RWPE1 (cell line): ENCODE data around the gene CDK14.

ENCODE experiments used
- CTCF ChIA-PET: fragments of 350-600 bp; sonication (Branson Sonifier 250); formaldehyde crosslinking; extraction: SDS; loops from one replicate; lab custom pipeline; 2021; lab: Yijun Ruan, JAX
- POLR2A ChIA-PET: fragments of 400-600 bp; formaldehyde crosslinking; extraction: SDS; loops from one replicate; lab custom pipeline; 2020; ENCODE audit warnings: antibody characterized with exemption; ENCODE audit not compliant: low non-redundant PET; lab: Yijun Ruan, JAX
- DNase-seq: peaks from one replicate; pipeline ENCODE4 v3.0.0; 2012; ENCODE audit warnings: low spot score
- H3K27ac ChIP-seq: fragments of 450-650 bp; 2 replicates; pipeline ENCODE4 v1.5.1; 2017
- CTCF ChIP-seq: fragments of 450-650 bp; conservative IDR thresholded peaks from 2 replicates; pipeline ENCODE4 v1.5.1; 2017; ENCODE audit warnings: low read depth, mild to moderate bottlenecking

Gene CDK14

GRCh38 chr7:90828601-90829000 is 232.5 kb downstream of the CDK14 start:
- H3K27ac ChIP-seq: no peak overlapping the region
- TF ChIP-seq CTCF: no peak
- ChIA-PET CTCF (no interaction called here), POLR2A (no interaction called here)
- DNase-seq: no peak

- ChIA-PET CTCF (no interaction called here), POLR2A (no interaction called here)
- DNase-seq: no peak
- H3K27ac ChIP-seq: no peak overlapping the region
- no peak for TF ChIP-seq CTCF
Observed at GRCh38 chr7:90830308-90830707, 234.2 kb downstream of the CDK14 start.

DNA sequence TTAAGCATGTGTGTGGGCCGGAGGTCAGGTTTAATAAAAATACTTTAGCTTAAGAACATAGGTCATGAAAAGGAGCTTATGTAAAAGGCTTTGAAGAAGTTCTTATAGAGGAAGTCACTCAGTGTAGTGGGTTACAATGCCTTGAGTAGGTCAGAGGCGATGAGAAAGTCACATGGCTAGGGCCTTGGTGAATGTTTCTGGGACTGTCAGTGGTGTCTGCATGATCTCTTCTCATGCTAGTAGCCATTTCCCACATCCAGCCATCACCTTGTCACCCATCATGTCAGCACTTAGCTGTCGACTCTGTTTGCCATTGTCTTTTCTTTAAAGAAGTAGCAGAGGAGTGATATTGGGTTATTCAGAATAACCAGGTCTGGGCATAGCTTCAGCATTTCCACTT is 236.6 kb downstream of the CDK14 start:
- ChIA-PET POLR2A (no interaction called here), CTCF (no interaction called here)
- DNase-seq: no peak
- TF ChIP-seq CTCF: no peak
- no peak overlapping the region for H3K27ac ChIP-seq

DNA sequence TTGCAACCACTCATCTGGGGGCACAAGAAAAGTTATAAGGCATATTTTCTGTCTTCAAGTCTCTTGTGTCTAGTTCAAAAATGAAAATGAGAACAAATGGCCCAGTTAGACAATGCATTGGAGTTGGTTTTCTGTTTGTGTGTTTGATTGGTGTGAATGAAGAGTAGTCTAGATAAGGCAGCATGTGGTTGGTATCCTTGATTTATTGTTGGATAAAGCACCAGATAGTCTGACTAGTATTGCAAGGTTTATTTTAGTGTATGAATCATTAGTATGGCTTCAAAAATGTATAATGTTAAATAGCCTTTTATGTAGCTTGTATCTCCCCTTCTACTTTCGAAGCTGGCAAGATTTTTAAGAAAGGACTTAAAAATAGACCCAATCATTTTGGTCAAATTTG is 237.3 kb downstream of the CDK14 start:
- no peak for DNase-seq
- ChIA-PET CTCF (no interaction called here), POLR2A (no interaction called here)
- no peak for TF ChIP-seq CTCF
- no peak overlapping the region for H3K27ac ChIP-seq

GRCh38 chr7:90834771-90835170 is 238.7 kb downstream of the CDK14 start:
- CTCF ChIA-PET: no interaction called here
- no peak overlapping the region for H3K27ac ChIP-seq
- TF ChIP-seq CTCF: no peak
- POLR2A ChIA-PET: no interaction called here
- no peak for DNase-seq

- DNase-seq: no peak
- no peak overlapping the region for H3K27ac ChIP-seq
- ChIA-PET CTCF (interaction anchor here (0.6 kb wide), 1 partner anchor 948 kb away, joined by 6 read pairs; no protein-coding TSS in a partner anchor), POLR2A (no interaction called here)
- no peak for TF ChIP-seq CTCF
Observed at GRCh38 chr7:90835861-90836260, 239.7 kb downstream of the CDK14 start.

- no peak for DNase-seq
- POLR2A ChIA-PET: no interaction called here
Observed at GRCh38 chr7:90836937-90837336, 240.8 kb downstream of the CDK14 start.

More at GRCh38 chr7:90836937-90837336, 240.8 kb downstream of the CDK14 start:
- no peak for TF ChIP-seq CTCF
- no peak overlapping the region for H3K27ac ChIP-seq
- CTCF ChIA-PET: interaction anchor here (0.6 kb wide), 1 partner anchor 45 kb away, joined by 3 read pairs; no protein-coding TSS in a partner anchor
